H1 (cell line): Measurements from ENCODE around the gene ETV1. TPM values are rescaled to one million over a fixed set of nuclear protein-coding genes. Genes with fewer than 3 reads are reported as not detected.

Experiments used
- CTCF ChIA-PET: fragments of 300-600 bp; sonication (Branson Sonifier 250); formaldehyde crosslinking; loops from one replicate; lab custom pipeline; 2021; ENCODE audit not compliant: partially characterized antibody; lab: Charles Lee
- POLR2A ChIA-PET: fragments of 300-600 bp; sonication (Branson Sonifier 250); formaldehyde crosslinking; loops from one replicate; lab custom pipeline; 2021; ENCODE audit warnings: inconsistent platforms; ENCODE audit not compliant: partially characterized antibody; lab: Charles Lee
- DNase-seq, 2 experiments: peaks; one replicate each; pipeline versions ENCODE4 v3.0.0 to v3.0.0-alpha.2; 2010 to 2022; ENCODE audit warnings: low spot score in 2 of 2, low read depth in 1 of 2, mixed read lengths in 1 of 2
- FAIRE-seq: peaks from 2 replicates; lab custom pipeline; 2011; peaks lifted over from hg19 to GRCh38; lab: Jason Lieb, UNC
- H2AFZ ChIP-seq: 2 replicates; pipeline ENCODE4 v1.8.1; 2012; ENCODE audit warnings: low read length, inconsistent platforms
- H2AK5ac ChIP-seq: 2 replicates; pipeline ENCODE4 v1.6.1; 2013; ENCODE audit warnings: low read depth, low read length
- H2BK120ac ChIP-seq: replicated peaks from 2 replicates; pipeline ENCODE3; 2013; ENCODE audit warnings: low read depth, low read length, inconsistent platforms
- H2BK12ac ChIP-seq: 2 replicates; pipeline ENCODE4 v1.6.1; 2013; ENCODE audit warnings: low read depth, low read length
- H2BK15ac ChIP-seq: 2 replicates; pipeline ENCODE4 v1.6.1; 2013; ENCODE audit warnings: low read length
- H2BK20ac ChIP-seq: 2 replicates; pipeline ENCODE4 v1.6.1; 2013; ENCODE audit warnings: low read length
- H2BK5ac ChIP-seq: 2 replicates; pipeline ENCODE4 v1.6.1; 2013; ENCODE audit warnings: low read depth, low read length
- H3K14ac ChIP-seq: 2 replicates; pipeline ENCODE4 v1.6.1; 2013; ENCODE audit warnings: inconsistent platforms; ENCODE audit not compliant: insufficient read length
- H3K18ac ChIP-seq: 2 replicates; pipeline ENCODE4 v1.6.1; 2013; ENCODE audit warnings: low read length; ENCODE audit errors: extremely low read depth
- H3K23ac ChIP-seq: 2 replicates; pipeline ENCODE4 v1.6.1; 2013; ENCODE audit warnings: inconsistent platforms; ENCODE audit not compliant: insufficient read length
- H3K23me2 ChIP-seq: 2 replicates; pipeline ENCODE4 v1.6.1; 2013; ENCODE audit warnings: low read depth, low read length
- H3K27ac ChIP-seq: 2 replicates; pipeline ENCODE4 v1.6.1; 2011; ENCODE audit warnings: low read depth, low read length, inconsistent platforms
- H3K27me3 ChIP-seq, 4 experiments: replicated peaks in 1 of 4; 1 replicate in 1 of 4; 2 replicates in 3 of 4; pipeline versions ENCODE4 v1.6.1 to v1.8.1; 2011 to 2013; ENCODE audit warnings: low read length in 3 of 4, mild to moderate bottlenecking in 3 of 4, inconsistent platforms in 2 of 4, mixed read lengths in 2 of 4, moderate library complexity in 1 of 4; ENCODE audit not compliant: control insufficient read depth in 3 of 4, insufficient read depth in 3 of 4; ENCODE audit errors: extremely low read depth in 1 of 4
- H3K36me3 ChIP-seq, 4 experiments: 2 replicates each; pipeline versions ENCODE4 v1.6.1 to v1.8.1; 2011 to 2013; ENCODE audit warnings: mild to moderate bottlenecking in 4 of 4, low read length in 3 of 4, moderate library complexity in 2 of 4, control low read depth in 1 of 4, inconsistent platforms in 1 of 4; ENCODE audit not compliant: insufficient read depth in 4 of 4, control insufficient read depth in 2 of 4
- H3K4ac ChIP-seq: replicated peaks from 2 replicates; pipeline ENCODE3; 2013; ENCODE audit warnings: low read length, low read depth, mixed read lengths, inconsistent platforms; ENCODE audit not compliant: insufficient read length
- H3K4me1 ChIP-seq, 4 experiments: replicated peaks in 1 of 4; 1 replicate in 1 of 4; 2 replicates in 3 of 4; pipeline versions ENCODE4 v1.6.1 to v1.8.1; 2011 to 2013; ENCODE audit warnings: low read length in 3 of 4, inconsistent platforms in 2 of 4, mixed read lengths in 1 of 4; ENCODE audit not compliant: insufficient read depth in 4 of 4, control insufficient read depth in 3 of 4
- H3K4me2 ChIP-seq, 2 experiments: 2 replicates each; pipeline versions ENCODE4 v1.6.1 to v1.8.1; 2011 to 2013; ENCODE audit warnings: low read depth in 2 of 2, low read length in 2 of 2, control low read depth in 1 of 2, inconsistent platforms in 1 of 2, mild to moderate bottlenecking in 1 of 2; ENCODE audit not compliant: insufficient read depth in 1 of 2
- H3K4me3 ChIP-seq, 4 experiments: fragments of 200-600, 300-600 bp in 1 of 4; sonication (generic), shearing (Covaris generic), sonication (Bioruptor Twin) in 1 of 4; 2 replicates each; pipeline versions ENCODE4 v1.5.1 to v1.8.1; 2011 to 2016; ENCODE audit warnings: low read length in 4 of 4, low read depth in 3 of 4, control low read depth in 2 of 4, inconsistent platforms in 2 of 4, mild to moderate bottlenecking in 2 of 4, mixed read lengths in 1 of 4, moderate library complexity in 1 of 4; ENCODE audit not compliant: insufficient read depth in 2 of 4; ENCODE audit errors: extremely low read depth in 1 of 4
- H3K56ac ChIP-seq: replicated peaks from 2 replicates; pipeline ENCODE3; 2013; ENCODE audit warnings: low read depth, mild to moderate bottlenecking, mixed read lengths, low read length, inconsistent platforms; ENCODE audit not compliant: insufficient read length
- H3K79me1 ChIP-seq: 2 replicates; pipeline ENCODE4 v1.6.1; 2013; ENCODE audit warnings: low read depth, low read length, control low read depth
- H3K79me2 ChIP-seq, 2 experiments: 2 replicates each; pipeline versions ENCODE4 v1.6.1 to v1.8.1; 2012 to 2013; ENCODE audit warnings: low read length in 2 of 2, mild to moderate bottlenecking in 2 of 2, inconsistent platforms in 1 of 2; ENCODE audit not compliant: insufficient read depth in 2 of 2, control insufficient read depth in 1 of 2
- H3K9ac ChIP-seq, 4 experiments: replicated peaks in 1 of 4; 1 replicate in 1 of 4; 2 replicates in 3 of 4; pipeline versions ENCODE4 v1.6.1 to v1.8.1; 2011 to 2013; ENCODE audit warnings: low read depth in 3 of 4, low read length in 3 of 4, control low read depth in 2 of 4, mild to moderate bottlenecking in 2 of 4, moderate library complexity in 2 of 4, inconsistent platforms in 1 of 4; ENCODE audit errors: extremely low read depth in 1 of 4
- H3K9me3 ChIP-seq, 2 experiments: 2 replicates each; pipeline versions ENCODE4 v1.6.1 to v1.8.1; 2012 to 2013; ENCODE audit warnings: mild to moderate bottlenecking in 2 of 2, moderate library complexity in 2 of 2, control low read depth in 1 of 2, inconsistent platforms in 1 of 2, low read depth in 1 of 2, low read length in 1 of 2, mixed read lengths in 1 of 2; ENCODE audit not compliant: insufficient read depth in 2 of 2
- H4K20me1 ChIP-seq, 2 experiments: replicated peaks in 1 of 2; 2 replicates each; pipeline versions ENCODE3 to v1.8.1; 2011 to 2013; ENCODE audit warnings: inconsistent platforms in 2 of 2, low read length in 2 of 2, mild to moderate bottlenecking in 1 of 2; ENCODE audit not compliant: insufficient read depth in 2 of 2, control insufficient read depth in 1 of 2
- H4K5ac ChIP-seq: 2 replicates; pipeline ENCODE4 v1.6.1; 2013; ENCODE audit warnings: low read length, low read depth, mixed read lengths, inconsistent platforms; ENCODE audit not compliant: insufficient read length
- H4K8ac ChIP-seq: 2 replicates; pipeline ENCODE4 v1.8.0; 2013; ENCODE audit warnings: mild to moderate bottlenecking, moderate library complexity, low read length, inconsistent platforms; ENCODE audit not compliant: insufficient read depth; ENCODE audit errors: extremely low read depth
- H4K91ac ChIP-seq: replicated peaks from 2 replicates; pipeline ENCODE3; 2013; ENCODE audit warnings: low read length, mixed read lengths, inconsistent platforms; ENCODE audit not compliant: insufficient read length
- CTCF ChIP-seq, 3 experiments: IDR thresholded peaks; 1 replicate in 2 of 3; 2 replicates in 1 of 3; pipeline versions ENCODE4 v1.5.1 to v1.6.1; 2011; ENCODE audit warnings: low read length in 3 of 3, mild to moderate bottlenecking in 3 of 3, inconsistent platforms in 2 of 3, low read depth in 1 of 3, moderate library complexity in 1 of 3; ENCODE audit not compliant: insufficient read depth in 1 of 3; ENCODE audit errors: control extremely low read depth in 1 of 3
- E2F6 ChIP-seq: IDR thresholded peaks from 2 replicates; pipeline ENCODE4 v1.6.1; 2012; ENCODE audit warnings: inconsistent platforms
- EP300 ChIP-seq, 2 experiments: IDR thresholded peaks; 1 replicate in 1 of 2; 2 replicates in 1 of 2; pipeline ENCODE4 v1.6.1; 2011 to 2012; ENCODE audit warnings: low read depth in 2 of 2, low read length in 2 of 2, mild to moderate bottlenecking in 2 of 2, borderline replicate concordance in 1 of 2, inconsistent platforms in 1 of 2, moderate library complexity in 1 of 2
- JUN ChIP-seq: IDR thresholded peaks from 2 replicates; pipeline ENCODE4 v1.6.1; 2011; ENCODE audit warnings: low read depth, mild to moderate bottlenecking, improper control_type of control experiment, low read length
- RXRA ChIP-seq: IDR thresholded peaks from 2 replicates; pipeline ENCODE4 v1.6.1; 2011; ENCODE audit warnings: low read depth, mild to moderate bottlenecking, low read length, moderate library complexity; ENCODE audit not compliant: insufficient read depth
- SAP30 ChIP-seq: fragments of 300-600 bp; sonication (generic); IDR thresholded peaks from 2 replicates; pipeline ENCODE4 v1.7.1; 2012; ENCODE audit warnings: low read length, moderate library complexity, mild to moderate bottlenecking, inconsistent platforms; ENCODE audit not compliant: insufficient read depth, insufficient replicate concordance
- SIN3A ChIP-seq, 2 experiments: IDR thresholded peaks in 1 of 2; conservative IDR thresholded peaks in 1 of 2; 2 replicates each; pipeline ENCODE4 v1.6.1; 2011 to 2012; ENCODE audit warnings: low read length in 2 of 2, improper control_type of control experiment in 1 of 2, low read depth in 1 of 2, mild to moderate bottlenecking in 1 of 2
- SRF ChIP-seq: IDR thresholded peaks from 2 replicates; pipeline ENCODE4 v1.6.1; 2011; ENCODE audit warnings: mild to moderate bottlenecking, low read depth, low read length, moderate library complexity
- WGBS, 2 experiments: shearing (Covaris generic) in 1 of 2; methylation state at CpG; one replicate each; pipeline versions ENCODE4 v1.1.6 to v1.1.7; 2013 to 2015; ENCODE audit warnings: low lambda C conversion rate in 2 of 2, mixed read lengths in 2 of 2, inconsistent platforms in 1 of 2, low coverage in 1 of 2, missing lambda C conversion rate in 1 of 2; ENCODE audit not compliant: insufficient replicate concordance in 2 of 2, insufficient coverage in 1 of 2, insufficient read length in 1 of 2; ENCODE audit errors: extremely low coverage in 1 of 2, missing lambda C conversion rate in 1 of 2; 5-methylcytosine and 5-hydroxymethylcytosine counted together
- polyA plus RNA-seq, 7 experiments: library from polyadenylated mRNA; depleted of rRNA in 3 of 7; stranded (reverse) in 5 of 7; unstranded in 2 of 7; fragments of >200 nt in 5 of 7; fragments of 200-250 nt in 2 of 7; gene quantifications; 1 replicate in 5 of 7; 2 replicates in 1 of 7; 4 replicates in 1 of 7; pipeline versions ENCODE4 v1.2.1 to v1.2.3, GENCODE V29; 2011 to 2013; ENCODE audit warnings: missing spikeins in 2 of 7, mixed read lengths in 2 of 7
- total RNA-seq: library from RNA; stranded (reverse); fragmentation: NEBNext Ultra II Directional; extraction: Animal tissue kit (Norgen Biotek cat#: 25700); gene quantifications from 2 replicates; pipeline ENCODE4 v1.2.1, GENCODE V29; 2021

ETV1 gene
- total and polyA plus RNA-seq, 2 of the 8 experiments (the other 6 are each of a cell fraction or from before 2014, with no cell fraction given), result 58.3 to 91.2 TPM

DNA sequence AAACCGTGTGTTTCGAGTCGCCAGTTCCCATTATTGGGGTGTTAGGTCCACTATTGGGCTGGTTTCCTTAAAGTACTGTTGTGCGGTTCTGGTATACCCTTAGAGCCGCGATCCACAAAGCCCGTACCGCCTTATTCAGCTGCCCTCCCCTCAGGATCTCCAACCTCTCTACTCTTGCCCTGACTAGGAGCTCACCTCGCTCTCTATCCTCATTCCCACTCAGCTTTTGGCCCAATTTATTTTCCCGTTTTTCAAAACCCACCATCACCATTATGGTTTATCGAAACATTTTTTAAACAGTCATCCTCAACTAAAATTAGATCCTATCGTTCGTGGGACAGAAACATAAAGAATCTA is 461 bp upstream of the ETV1 start:
- ChIA-PET CTCF (interaction anchor here (1.0 to 2.1 kb wide), 13 partner anchors 9 to 467 kb away, joined by 3 to 11 read pairs (median 5); no protein-coding TSS in a partner anchor), POLR2A (interaction anchor here (0.6 to 4.1 kb wide), 18 partner anchors 9 to 469 kb away, joined by 3 to 48 read pairs (median 5); no protein-coding TSS in a partner anchor)
- peak overlapping the region; percentile 78 for H4K91ac ChIP-seq
- H2BK120ac ChIP-seq, result peak overlapping the region; percentile 8
- peak overlapping the region; percentile 68; the same call in 1 of the 2 replicates for H2AFZ ChIP-seq
- H2AK5ac ChIP-seq, result peak overlapping the region; percentile 27; the same call in 1 of the 2 replicates
- peak overlapping the region; percentile 94 for H2BK5ac ChIP-seq
- peak overlapping the region; percentile 76 for H3K27ac ChIP-seq
- H3K79me1 ChIP-seq, result no peaks in the 10 kb centered on the region
- peaks cover 0 to 3% (median 2%) of the 10 kb centered on the region in 4 experiments; a peak in 4 of 7 replicates for H3K4me1 ChIP-seq
- no peak overlapping the region for H3K4ac ChIP-seq
- H4K8ac ChIP-seq, result peak overlapping the region; percentile 60; the same call in 1 of the 2 replicates
- peaks cover 0 to 30% of the 10 kb centered on the region in 2 experiments; a peak in 2 of 4 replicates for H3K79me2 ChIP-seq
- H2BK15ac ChIP-seq, result peak overlapping the region; percentile 89
- H3K27me3 ChIP-seq, result no peaks in the 10 kb centered on the region
- peak overlapping the region in 3 of 4 experiments; percentile 68 to 76 (median 72); a peak in 6 of 7 replicates for H3K9ac ChIP-seq
- FAIRE-seq, result no peak
- no peak overlapping the region for H3K14ac ChIP-seq
- DNase-seq, result no peak
- H3K56ac ChIP-seq, result peak overlapping the region; percentile 91
- peak overlapping the region; percentile 75 to 85 (median 78) for H3K4me3 ChIP-seq
- H3K9me3 ChIP-seq, result no peaks in the 10 kb centered on the region
- H3K36me3 ChIP-seq, result peaks cover 0 to 7% (median 0%) of the 10 kb centered on the region in 4 experiments; a peak in 1 of 8 replicates
- H4K20me1 ChIP-seq, result no peaks in the 10 kb centered on the region
- peaks cover 14% of the 10 kb centered on the region for H3K23me2 ChIP-seq
- no peak overlapping the region for H3K23ac ChIP-seq
- H3K18ac ChIP-seq, result peak overlapping the region; percentile 91
- peak overlapping the region; percentile 62 for H2BK12ac ChIP-seq
- no peak overlapping the region for H4K5ac ChIP-seq
- H2BK20ac ChIP-seq, result peak overlapping the region; percentile 41; the same call in 1 of the 2 replicates
- peak overlapping the region; percentile 86 to 99 for H3K4me2 ChIP-seq
- 0% methylated on average over 12 of the region's 13 CpGs; no CpG with 5 or more reads in 1 of the 2 experiments for WGBS, 2 experiments
- no peak for TF ChIP-seq JUN
- no peak for TF ChIP-seq EP300 (IDR thresholded peaks at IDR 0.05; ENCODE audit: borderline replicate concordance in 1 of 2, low read depth in 2 of 2, low read length in 2 of 2)
- no peak for TF ChIP-seq E2F6
- no peak for TF ChIP-seq SAP30
- TF ChIP-seq SRF, result no peak
- TF ChIP-seq SIN3A (conservative IDR thresholded peaks at IDR 0.05 in 1 of 2, IDR thresholded peaks at IDR 0.05 in 1 of 2; ENCODE audit: low read depth in 1 of 2, low read length in 2 of 2), result 0 out of 4 replicates have a peak, but pooled peaks of 1 of the 2 experiments have one; percentile 2
- no peak for TF ChIP-seq RXRA
- TF ChIP-seq CTCF (IDR thresholded peaks at IDR 0.05; ENCODE audit: control extremely low read depth in 1 of 3, insufficient read depth in 1 of 3, low read depth in 1 of 3, low read length in 3 of 3), result no peak
